ENCODE data around the gene PPIC.

DNA sequence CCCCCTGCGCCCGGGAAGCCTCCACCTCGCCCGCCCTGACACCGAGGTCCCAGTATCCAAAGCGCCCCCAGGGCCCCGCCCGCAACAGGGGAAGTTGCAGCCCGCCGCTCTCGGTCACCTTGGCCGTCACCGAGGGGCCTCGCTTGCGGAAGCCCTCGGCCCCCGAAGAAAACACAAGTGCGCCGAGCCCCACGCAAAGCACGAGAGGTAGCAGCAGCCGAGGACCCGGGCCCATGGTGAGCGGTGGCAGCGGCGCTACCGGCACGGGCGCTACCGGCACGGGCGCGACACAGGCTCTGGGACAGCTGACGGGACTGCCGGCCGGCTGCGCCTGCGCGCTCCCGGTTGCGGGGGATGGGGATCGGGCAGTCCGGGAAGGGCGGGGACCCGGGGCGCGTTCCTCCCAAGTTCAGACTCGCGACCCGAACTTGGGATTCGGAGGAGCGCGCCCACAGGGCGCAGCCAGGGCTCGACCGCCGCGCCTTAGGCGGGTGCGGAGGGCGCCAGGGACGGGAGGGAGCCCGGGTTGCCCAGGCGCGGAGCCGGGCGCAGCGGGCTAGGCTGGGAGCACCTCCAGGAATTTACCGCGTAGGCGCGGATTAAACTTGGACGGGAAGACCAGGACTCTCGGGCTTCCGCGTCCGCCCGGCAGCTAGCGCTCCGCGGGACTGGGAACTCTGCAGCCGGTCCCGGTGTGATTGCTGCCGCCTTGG is at the start of gene PPIC:
- TF ChIP-seq, protein P1, sequence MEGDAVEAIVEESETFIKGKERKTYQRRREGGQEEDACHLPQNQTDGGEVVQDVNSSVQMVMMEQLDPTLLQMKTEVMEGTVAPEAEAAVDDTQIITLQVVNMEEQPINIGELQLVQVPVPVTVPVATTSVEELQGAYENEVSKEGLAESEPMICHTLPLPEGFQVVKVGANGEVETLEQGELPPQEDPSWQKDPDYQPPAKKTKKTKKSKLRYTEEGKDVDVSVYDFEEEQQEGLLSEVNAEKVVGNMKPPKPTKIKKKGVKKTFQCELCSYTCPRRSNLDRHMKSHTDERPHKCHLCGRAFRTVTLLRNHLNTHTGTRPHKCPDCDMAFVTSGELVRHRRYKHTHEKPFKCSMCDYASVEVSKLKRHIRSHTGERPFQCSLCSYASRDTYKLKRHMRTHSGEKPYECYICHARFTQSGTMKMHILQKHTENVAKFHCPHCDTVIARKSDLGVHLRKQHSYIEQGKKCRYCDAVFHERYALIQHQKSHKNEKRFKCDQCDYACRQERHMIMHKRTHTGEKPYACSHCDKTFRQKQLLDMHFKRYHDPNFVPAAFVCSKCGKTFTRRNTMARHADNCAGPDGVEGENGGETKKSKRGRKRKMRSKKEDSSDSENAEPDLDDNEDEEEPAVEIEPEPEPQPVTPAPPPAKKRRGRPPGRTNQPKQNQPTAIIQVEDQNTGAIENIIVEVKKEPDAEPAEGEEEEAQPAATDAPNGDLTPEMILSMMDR (IDR thresholded peaks at IDR 0.05), result no peak
- TF ChIP-seq POLR2A (IDR thresholded peaks at IDR 0.05) (peak in 1 of 2 donors; percentile 42), EP300 (IDR thresholded peaks at IDR 0.05) (peak in 1 of 2 donors; percentile 46)
